Smooth muscle cell of the brain vasculature (primary cell): ENCODE results near the gene OGG1.
"Not testable (repeated sequence)": the region's sequence is repeated elsewhere in the genome, so short reads cannot be mapped to it uniquely, and the experiment has no call there.

Experiments used
- DNase-seq: peaks from one replicate; pipeline ENCODE4 v3.0.0-alpha.2; 2012; ENCODE audit warnings: low read depth, low spot score

OGG1 gene

DNA sequence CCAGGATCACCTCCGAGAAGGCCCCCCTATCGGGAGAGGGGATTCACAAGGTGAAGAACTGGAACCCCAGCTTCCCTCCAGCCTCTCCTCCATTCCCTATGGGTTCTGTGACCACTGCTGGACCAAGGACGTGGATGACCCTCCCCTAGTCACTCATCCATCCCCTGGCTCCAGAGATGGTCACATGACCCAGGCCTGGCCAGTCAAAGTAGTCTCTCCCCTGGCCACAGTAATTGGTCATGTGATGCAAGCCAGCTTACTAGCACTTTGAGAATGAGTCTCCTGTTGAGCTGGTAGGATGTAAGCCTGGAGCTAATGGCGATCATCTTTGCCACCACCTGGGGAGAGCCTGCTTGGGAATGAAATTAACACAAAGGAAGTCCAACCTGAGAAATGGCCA is 16.1 kb downstream of the OGG1 start:
- DNase-seq, result no peak

DNA sequence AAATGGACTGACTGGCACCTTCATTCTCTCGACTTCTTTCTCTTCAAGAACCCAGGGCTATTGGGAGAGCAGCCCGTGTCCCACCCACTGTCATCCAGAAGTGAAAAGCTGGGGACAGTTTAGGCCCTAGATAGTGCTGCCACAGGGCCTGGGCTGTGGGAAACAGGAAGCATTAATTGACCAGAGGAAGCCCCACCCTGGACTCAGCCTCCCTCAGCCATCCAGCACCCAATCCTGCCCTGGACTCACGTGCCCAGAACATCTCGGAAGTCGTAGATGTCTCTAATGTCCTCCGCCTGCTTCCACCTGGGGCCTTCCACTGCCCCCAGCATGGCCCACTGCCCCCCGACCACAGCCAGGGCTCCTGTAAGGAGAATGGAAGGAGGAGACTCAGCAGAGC is 17.7 kb downstream of the OGG1 start:
- no peak for DNase-seq

DNA sequence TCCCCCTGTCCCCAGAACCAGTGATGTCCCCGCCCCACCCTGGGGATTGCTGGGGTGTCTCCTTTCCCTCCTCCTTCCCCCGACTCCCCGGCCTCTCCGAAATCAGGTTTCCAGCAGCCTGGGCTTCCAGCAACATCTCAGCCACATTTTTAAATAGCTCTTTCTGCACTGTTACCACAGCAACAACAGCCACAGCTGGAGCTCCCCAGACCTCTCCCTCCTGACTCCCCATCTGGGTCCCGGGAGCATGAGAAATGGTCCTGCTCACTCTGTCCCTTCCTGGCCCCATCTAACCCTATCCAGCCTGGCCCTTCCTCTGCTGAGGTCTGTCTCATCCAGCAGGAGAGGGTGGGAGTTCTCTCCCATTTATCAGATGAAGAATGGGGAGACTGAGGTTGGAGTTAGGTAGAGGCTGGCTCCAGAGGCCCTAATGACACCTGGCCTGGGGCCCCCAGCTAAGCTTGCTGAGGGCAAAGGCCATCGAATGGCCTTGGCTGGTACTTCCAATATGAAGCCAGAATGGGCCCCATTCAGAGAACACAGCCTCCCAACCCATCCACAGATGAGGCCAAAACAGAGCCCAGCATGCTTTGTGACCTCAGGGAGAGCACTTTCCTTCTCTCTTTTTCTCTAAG is 18.5 kb downstream of the OGG1 start:
- no peak for DNase-seq

DNA sequence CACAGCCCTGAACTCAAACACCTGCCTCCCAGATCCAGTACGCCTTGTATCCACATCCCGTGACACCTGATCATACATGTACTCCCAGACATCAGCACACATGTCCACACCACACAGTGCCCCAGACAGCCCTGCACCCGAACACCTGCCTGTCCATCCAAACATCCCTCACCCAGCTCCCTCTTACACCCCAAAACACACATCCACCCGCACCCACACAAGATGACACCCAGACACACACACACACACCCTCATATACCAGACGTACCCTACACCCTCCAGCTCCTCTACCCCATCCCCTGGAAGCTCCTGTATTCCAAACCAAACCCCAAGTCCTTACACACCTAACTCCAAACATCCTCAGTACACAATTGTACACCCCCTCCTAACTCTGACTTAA is 19.3 kb downstream of the OGG1 start:
- DNase-seq, result no peak

DNA sequence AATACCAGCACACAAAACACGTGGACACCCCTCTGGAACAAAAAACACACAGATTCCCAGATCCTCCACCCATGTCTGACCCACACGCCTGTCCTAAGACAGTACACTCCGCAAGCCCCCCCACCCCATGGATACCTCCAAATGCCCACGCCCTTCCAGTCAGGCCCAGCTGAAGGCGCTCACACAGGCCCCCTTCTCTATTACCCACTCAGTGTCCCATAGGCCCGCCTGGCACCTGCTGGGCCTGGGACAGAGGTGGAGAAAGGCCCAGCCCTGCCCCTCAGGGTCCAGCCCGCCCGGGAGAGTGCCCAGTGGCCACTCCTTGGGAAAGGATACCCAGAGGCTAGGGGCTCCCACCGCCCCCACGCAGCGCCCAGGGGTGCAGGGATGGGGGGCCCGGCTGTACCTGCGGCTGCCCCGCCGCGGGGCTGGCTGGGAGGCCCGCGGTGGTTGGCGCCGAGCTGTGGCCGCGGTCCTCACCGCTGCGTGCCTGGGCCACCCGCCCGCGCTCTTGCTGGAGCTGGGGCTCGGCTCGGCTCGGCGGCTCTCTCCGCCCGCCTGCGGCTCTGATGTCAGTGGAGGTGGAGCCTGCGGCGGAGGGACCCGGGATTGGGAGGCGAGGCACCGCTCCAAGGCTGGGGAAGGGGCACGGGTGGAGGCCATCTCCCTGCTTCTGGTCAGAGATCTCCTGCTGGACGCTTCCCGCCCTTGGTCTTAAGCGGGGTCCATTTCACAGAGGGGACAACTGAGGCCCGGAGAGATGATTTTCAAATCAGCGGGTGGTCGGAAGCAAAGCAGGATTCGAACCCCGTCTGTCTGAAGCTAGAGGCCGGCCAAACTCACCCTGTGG is 19.9 kb downstream of the OGG1 start, which contains the start of gene CAMK1:
TSS of gene CAMK1 (minus strand) at position 522 of the 850 bp plus-strand sequence. CDS start 2,198 bp downstream, outside the sequence.
- no peak for DNase-seq

DNA sequence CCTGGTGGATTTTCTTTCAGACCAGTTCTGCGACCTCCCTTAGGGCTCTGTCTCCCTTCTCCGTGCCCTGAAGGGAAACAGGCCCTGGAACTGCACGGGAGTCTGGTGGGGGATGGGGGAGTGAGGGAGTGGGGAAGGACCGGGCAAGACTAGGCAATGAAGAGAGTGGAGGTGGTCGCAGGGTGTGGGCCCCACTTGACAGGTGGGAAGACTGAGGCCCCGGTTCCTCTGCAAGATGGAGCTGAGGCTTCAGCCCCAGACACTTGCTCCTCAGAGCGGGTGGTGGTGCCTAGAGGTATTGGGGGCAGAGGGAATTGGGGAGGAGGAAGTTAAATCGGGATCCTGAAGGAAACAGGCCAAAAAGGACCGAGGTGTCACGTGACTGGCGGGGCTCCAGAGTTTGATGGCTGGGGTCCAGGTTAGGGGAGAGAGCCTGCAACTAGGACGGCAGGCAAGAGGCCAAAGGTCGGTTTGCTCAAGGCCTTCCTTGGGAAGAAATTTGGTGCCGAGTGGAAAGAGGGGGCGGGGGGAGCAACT is 20.6 kb downstream of the OGG1 start:
- no peak for DNase-seq

DNA sequence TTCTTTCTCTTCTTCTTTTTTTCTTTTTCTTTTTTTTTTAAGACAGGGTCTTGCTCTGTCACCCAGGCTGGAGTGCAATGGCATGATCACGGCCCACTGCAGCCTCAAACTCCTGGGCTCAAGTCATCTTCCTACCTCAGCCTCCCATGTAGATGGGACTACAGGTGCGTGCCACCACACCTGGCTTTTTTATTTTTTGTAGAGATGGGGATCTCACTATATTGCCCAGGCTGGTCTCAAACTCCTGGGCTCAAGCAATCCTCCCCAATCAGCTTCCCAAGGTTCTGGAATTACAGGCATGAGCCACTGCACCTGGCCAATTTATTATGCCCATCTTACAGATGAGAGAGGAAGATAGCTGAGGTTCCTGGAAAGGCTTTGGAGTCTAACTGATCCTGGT is 21.3 kb downstream of the OGG1 start:
- DNase-seq, result not testable (repeated sequence)

DNA sequence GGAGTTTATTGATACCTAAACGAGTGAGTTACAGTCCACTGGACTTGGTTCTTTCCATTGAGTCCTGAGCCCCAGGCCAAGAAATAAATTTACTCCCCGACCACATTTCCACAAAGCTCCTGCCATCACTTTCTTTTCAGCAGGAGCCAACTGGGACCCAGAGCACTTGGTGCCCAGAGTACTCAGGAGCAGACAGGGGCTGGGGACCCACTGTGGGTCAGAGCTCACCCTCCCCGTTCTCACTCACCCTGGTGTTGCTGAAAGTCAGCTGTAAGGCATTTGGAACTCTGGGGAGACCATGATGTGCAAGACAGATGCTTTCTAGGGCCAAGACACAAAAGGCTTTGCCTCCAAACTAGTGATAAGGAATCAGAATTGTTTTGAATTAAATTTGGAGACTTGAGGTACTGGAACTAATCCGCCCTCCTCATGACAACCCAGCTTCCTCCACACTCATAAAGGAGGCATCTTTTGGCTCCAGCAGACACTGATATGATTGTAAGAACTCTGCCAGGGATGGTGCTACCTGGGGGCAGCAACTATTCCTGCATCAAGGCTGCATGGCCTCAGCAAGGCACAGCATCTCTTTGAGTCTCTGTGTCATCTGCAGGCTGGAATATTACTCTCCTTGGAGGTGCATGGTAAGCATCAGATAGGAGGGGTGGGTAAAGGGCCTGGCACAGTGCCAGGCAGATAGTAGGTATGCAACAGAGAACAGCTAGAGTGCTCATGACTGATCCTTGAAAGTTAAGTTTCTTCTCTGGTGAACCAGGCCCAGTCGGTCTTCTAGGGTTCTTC is 27.3 kb downstream of the OGG1 start:
- no peak for DNase-seq

DNA sequence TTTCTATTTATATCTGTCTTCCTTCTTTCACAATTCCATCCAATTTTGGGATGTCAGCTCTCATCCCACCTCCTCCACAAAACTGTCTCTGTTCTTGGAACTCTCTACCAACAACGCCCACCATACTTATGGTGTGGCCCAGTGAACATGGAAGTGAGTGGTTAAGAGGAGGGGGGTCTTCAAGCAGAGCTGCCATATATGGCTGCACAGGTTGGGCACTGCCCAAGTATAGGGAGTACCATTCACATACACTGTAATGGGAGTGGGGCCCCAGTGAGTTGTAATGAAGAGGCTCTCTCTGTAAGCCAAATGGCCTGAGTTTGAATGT is 27.9 kb downstream of the OGG1 start:
- DNase-seq, result no peak

DNA sequence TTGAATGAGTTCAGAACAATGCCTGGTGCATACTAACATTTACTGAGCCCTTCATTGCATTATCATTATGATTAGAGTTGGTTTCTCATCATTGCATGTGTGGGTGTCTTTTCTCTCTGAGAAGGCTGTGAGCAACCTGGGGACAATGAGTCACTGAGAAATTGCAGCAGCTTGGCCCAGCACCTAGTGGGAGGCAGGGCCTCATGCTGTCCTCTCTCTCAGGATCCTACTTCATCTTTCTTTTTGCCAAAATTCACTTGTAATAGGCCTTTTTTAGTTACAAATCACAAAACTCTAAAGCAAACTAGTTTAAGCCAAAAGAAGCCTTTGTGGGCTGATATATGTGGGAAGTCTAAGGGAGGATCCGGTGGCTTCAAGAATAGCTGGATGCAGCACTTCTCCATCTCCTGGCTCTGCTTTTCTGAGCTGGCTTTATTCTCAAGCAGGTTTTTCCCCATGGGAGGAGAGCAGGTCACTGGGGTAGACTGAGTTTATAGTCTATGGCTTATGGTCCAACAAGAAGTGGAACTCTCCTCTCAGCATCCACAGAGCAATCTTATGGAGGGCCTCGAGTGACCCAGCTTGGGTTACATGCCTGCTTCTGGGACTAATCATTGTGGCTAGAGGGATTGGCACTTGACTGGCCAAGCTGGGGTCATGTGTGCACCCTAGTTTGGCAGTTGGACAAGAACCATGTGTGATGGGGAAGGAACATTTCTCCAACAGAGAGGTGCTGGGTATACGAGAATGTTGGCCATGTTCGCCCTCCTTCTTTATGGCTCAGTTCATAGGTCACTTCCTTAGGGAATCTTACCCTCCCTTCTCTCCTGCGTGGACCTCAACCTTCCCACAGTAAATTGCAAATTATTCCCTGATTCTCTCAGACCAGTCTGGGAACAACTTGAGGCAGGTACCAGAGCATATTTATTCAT is 28.7 kb downstream of the OGG1 start:
- DNase-seq, result no peak

DNA sequence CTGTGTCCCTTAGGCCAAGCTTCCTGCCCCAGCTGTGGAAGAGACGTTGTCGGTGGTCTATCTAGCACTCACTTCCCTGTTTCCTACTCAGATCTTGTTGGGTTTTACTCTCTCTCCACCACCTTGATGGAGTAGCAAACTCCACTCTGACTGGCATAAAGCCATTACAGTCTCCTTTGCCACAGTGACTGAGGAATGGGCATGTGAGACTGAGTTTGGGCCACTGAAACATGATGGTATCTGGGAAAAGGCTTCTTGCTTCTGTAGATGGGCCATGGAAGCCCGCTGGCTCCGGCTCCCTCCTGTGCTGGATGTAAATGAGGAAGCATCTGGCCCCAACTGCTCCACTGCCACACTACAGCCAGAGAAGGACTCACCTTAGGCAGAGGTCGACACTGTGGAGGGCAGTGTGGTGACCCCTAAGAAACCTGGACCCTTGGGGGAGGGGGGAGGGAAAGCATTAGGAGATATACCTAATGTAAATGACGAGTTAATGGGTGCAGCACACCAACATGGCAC is 29.4 kb downstream of the OGG1 start:
- DNase-seq, result no peak

DNA sequence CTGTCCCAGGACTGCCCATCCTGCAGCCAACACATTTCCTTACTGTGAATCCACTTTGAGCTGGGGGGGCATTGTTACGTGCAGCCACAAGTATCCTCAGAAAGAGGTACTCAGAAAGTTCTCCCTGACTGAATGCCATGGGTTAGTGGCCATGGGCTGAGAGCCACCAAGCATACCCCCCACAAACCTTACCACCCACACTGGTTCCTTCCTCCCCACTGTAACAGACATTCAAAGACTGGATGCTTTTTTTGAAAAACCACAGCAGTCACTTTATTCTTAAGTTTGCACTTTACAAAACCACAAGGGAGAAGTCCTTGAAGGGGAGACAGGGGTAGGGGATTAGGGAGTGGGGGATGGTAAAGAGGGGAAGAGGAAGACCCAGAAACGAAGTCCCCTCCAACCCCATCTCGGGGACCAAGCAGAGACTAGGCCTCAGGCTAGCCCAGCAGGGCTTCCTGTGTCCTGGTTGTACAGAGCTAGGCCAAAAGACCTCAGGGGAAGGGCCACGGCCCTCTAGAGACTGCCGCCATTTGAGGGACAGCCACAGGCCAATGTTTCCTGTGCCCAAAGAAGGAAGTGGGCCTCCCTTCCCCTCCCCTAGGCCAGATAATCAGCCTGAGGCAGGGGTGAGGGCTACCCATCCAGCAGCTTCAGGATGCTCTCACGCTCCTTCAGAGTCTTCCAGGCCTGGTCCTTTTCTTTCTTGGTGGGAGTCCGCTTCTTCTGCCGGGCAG is 30.1 kb downstream of the OGG1 start:
- DNase-seq, result no peak

DNA sequence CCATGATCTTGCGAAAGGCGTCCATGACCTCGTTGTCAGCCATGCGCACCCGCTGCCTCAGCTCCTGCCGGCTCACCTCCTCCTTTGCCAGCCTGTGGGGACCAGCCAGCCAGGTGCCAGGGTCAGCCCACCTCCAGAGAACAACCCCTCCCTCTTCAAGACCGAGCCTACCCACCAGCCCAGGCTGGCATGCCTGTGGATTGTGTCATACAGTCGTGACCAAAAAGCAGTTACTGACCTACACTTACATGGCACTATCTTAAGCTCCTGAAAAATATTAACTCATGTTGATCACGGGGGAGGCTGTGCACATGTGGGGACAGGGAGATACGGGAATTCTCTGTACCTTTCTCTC is 30.7 kb downstream of the OGG1 start:
- DNase-seq, result no peak

DNA sequence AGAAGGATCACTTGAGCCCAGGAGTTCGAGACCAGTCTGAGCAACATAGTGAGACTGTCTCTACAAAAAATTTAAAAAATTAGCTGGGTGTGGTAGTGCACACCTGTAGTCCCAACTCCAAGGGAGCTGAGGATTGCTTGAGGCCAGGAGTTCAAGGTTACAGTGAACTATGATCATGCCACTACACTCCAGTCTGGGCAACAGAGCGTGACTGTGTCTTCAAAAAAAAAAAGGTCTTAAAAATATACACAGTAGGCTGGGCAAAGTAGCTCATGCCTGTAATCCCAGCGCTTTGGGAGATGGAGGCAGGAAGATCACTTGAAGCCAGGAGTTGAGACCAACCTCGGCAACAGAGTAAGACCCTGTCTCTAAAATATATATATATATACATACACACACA is 31.2 kb downstream of the OGG1 start:
- no peak for DNase-seq

DNA sequence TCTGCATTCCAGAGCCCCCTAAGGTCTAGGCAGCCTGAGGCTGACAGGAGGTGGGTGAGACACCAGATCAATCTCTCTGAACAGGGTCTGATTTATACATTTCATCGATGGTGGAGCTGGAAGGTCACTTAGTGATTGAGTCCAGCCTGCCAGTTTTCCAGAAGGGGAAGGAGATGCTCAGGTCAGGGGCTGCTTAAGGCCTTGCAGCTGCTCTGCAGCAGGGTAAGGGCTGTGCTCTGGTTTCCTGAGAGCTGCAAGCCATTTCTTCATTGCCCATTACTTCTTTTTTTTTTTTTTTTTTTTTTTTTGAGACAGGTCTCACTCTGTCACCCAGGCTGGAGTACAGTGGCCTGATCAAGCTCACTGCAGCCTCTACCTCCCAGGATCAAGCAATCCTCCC is 31.8 kb downstream of the OGG1 start:
- DNase-seq, result no peak

DNA sequence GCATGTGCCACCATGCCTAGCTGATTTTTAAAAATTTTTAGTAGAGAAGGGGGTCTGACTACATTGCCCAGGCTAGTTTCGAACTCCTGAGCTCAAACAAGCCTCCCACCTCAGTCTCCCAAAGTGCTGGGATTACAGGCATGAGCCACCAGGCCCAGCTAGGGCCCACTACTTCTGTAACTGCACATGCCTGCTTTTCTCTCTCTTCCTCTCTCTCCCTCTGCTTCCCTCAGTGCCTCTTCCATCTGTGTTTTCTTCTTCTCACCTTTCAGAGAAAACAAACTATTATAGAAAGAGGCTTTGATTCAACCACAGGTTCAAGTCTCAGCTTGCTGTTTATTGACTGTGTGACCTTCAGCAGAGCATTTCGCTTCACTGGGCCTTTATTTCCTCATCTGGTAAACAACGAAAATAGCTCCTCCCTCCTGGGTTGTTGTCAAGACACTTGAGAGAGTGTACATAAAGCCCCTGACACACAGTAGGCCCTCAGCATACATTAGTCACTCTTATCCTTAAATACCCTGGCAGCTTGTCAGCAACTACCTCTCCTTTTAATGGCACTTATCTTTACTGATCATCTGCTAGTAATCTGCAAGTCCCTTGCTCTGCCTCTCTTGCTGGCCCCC is 32.3 kb downstream of the OGG1 start:
- DNase-seq, result no peak

DNA sequence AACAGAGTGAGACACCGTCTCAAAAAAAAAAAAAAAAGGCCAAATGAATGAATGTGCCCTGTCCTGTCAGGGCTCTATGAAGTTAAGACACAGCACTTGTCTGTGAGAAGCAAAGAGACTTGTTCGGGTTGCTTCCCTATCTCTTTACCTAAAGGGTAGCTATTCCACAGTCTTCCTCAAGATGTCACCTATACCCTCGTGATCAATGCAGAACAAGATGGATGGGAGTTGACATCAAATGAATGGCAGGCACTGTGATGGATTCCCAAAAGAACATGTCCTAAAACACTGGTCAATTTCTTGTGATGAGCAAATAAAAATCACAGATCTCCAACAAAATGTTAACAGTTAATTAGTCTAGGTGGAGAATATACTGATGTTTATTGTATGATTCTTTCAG is 33.0 kb downstream of the OGG1 start:
- DNase-seq, result no peak

DNA sequence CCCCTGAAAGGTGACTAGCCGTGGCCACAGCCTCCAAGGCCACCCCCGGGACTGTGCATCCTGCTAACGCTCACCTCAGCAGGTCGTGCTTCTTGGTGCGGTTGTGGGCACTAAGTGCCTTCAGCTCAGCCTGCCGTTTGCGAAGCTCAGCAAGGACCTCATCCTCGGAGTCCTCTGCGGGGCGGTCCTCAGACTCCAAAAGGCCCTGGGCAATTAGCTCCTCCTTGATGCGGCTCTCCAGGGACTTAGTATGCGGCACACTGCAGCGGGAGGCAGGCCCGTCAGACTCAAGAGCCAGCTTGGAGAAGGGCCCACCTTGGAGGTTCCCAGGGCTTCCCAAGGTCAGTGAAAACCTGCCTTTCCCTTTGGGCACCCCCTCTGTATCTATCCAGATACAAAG is 34.2 kb downstream of the OGG1 start:
- no peak for DNase-seq

DNA sequence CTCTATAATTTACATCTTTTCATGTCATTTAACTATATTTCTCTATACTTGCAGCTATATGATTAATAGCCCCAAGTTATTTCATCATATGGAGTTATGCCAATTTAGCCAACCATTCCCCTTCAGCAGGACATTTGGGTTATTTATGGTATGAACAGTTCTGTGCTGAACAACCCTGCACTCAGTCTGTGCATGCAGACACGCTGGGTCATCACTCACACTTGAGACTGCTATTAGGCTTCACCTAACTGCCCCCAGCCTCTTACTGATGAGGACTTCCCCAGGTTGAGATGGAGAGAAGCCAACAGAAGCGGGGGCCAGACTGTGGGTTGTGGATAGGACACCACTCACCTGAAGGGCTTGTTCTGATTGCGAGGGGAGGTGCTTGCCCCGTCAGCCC is 35.2 kb downstream of the OGG1 start:
- no peak for DNase-seq

DNA sequence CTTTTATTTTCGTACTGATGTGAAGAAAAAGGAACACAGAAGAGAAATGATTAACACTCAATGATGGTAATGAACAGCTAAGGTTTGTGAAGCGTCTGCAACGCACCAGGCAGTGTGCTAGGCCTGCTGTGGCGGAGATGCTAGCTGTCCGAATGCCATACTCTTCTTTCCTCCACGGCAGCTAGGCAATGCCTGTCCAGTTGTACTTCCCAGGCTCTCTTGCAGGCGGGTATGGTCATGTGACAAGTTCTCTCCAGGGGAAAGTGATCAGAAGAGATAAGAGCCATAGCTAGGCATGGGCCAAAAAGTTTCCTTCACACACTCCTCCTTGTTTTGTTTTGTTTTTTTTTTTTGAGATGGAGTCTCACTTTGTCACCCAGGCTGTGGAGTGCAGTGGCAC is 35.9 kb downstream of the OGG1 start:
- DNase-seq, result no peak
